ENCODE results near the gene SSX4.
"Not testable (repeated sequence)": the region's sequence is repeated elsewhere in the genome, so short reads cannot be mapped to it uniquely, and the experiment has no call there.

SSX4 gene

GRCh38 chrX:48383239-48383638, at the start of gene SSX4:
Gene SSX4 (plus strand): TSS chrX:48383539. CDS start chrX:48384054, 515 bp downstream.
- DNase-seq, result not testable (repeated sequence)

DNA sequence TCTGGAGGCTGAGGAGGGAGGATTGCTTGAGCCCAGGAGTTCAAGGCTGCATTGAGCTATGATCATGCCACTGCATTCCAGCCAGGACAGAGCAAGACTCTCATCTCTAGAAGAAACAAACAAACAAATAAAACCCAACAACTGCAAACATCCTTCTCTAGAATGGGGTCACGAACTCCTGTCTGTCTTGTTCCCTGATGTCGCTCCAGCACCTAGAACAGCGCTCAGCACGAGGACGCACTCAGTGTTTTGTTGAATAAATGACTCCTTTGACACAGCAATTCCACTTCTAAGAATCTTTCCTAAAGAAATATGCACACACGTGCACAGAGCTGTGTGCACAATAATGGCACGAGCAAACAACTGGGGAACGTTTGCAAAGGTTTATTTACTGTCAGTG, 37.3 kb upstream of the SSX4 start:
- not testable (repeated sequence) for DNase-seq

DNA sequence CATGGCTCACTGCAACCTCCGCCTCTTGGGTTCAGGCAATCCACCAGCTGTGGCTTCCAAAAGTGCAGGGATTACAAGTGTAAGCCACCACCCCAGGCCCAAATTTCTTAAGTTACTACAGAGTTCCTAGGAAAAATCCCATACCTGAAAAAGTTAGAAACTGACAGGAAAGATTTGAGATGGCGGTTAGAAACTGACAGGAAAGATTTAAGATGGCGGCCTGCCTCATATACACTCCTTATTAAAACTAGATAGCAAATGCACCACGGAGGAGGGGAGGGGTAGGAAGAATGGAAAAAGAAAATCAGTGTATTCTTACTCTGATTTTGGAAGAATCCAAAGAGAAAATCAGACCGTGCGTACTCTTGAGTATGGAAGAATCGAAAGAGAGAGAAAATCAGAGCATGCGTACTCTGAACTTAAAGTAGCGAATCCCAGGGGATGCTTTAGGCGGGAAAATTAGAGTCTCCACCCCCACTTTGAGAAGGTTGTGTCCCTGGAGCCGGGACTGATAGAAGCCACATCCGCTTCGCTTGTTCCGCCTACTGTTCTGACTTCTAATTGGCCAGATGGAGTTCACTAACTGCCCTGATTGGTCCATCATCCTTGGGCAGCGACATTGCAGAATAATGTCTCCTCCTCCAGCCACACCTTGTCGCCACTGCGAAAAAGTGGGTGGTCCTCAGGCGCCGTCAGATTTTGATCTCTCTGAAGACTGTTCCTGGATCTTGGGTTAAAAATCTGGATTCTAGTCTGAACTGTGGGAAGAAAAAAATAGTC, 26.8 kb upstream of the SSX4 start, which contains the start of gene SSX3:
Gene SSX3 (minus strand): TSS at position 389 of the 780 bp plus-strand sequence. CDS start 1,454 bp downstream, outside the sequence.
- DNase-seq, result not testable (repeated sequence)

DNA sequence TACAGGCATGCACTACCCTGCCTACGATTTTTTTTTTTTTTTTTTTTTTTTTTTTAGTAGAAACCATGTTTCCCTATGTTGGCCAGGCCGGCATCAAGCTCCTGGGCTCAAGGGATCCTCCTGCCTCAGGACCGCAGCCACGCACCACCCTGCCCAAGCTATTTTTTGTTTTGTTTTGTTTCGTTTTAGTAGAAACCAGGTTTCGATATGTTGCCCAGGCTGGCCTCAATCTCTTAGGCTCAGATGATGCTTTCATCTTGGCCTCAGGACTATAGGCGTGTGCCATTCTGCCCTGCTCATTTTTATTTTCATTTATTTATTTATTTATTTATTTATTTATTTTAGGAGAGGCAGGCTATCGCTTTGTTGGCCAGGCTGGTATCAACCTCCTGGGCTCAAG, 25.7 kb upstream of the SSX4 start:
- no peak for DNase-seq

DNA sequence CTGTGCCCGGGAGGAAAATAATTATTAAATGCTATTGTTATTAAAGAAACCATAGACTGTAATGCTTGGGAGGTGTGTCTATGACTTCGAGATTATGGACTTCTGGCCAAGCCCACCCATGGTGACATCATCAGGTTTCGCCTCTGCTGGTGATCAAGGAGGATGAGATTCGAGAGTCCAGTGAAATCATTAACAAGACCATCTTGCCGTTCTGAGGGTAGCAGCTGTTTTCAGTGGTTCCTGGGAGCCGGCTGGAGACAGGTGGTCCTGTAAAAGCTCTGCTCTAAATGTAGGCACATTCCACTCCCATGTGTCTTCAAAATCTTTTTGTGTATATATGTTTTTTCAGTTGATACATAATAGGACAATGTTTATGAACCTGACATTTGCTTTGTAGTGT, 24.1 kb upstream of the SSX4 start:
- not testable (repeated sequence) for DNase-seq

GRCh38 chrX:48367717-48368408, 15.5 kb upstream of the SSX4 start:
- DNase-seq, result not testable (repeated sequence)

DNA sequence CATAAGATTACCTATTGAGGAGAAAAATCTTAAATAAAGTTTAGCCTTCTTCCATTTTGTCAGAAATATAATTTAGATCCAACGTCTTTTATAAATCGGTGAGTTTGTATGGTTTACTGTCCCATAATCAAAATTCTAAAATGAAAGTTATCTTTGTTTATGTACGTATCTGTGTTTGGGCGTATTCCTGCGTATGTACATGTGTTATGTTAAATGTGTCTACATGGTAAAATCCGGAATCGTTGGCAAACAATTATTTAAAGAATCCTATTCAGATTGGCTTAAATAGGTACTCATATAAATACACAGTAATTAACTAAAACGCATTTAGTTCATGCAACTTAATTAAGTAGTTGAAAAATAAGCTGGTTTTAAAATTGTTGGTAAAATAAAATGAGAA, 12.9 kb upstream of the SSX4 start:
- DNase-seq, result not testable (repeated sequence)

- not testable (repeated sequence) for DNase-seq
Observed at GRCh38 chrX:48396931-48397330, 13.6 kb downstream of the SSX4 start.

DNA sequence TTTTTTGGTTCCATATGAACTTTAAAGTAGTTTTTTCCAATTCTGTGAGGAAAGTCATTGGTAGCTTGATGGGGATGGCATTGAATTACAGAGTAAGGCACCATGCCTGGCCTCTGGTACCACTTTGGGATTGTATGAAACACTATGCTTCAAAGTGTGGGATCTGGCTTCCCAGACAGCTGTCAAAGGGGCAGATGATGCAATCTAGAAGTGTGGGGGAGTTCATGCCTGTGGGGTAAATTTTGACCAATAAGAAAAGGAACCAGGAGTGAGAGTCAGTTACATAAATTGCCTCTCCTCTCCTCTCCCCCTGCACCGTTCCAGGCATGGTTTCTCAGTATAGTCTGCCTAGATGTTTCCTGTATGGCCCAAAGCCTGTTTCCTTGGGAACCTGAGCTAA, 14.5 kb downstream of the SSX4 start:
- not testable (repeated sequence) for DNase-seq

GRCh38 chrX:48411860-48412259, 28.5 kb downstream of the SSX4 start, which contains the start of gene SSX4B:
Gene SSX4B (minus strand): TSS chrX:48411960. CDS start chrX:48411372, 588 bp downstream.
- DNase-seq, result not testable (repeated sequence)

DNA sequence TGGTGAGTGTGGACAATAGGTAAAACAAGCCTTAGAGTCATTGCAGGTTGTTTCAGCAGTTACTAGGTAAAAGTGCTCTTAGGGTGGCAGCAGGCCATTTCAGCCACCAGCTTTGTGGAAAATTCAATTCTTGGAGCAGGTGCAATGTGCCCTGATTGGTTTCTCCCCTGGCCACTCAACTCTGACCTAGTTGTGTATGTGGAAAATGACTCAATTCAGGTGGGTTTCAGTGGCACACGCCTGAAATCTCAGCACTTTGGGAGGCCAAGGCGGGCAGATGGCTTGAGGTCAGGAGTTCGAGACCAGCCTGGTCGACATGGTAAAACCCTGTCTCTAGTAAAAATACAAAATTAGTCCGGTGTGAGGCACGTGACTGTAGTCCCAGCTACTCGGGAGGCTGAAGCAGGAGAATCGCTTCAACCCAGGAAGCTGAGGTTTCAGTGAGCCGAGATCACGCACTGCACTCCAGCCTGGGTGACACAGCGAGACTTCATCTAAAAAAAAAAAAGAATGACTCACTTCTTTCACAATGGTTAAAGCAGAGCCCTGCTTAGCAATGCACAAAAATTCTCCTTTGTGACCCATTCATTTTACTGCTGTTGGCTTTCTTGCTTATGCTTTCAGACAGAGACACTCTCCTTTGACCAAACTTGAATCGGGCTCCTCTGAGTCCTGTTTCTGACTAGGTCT, 43.8 kb downstream of the SSX4 start:
- DNase-seq, result not testable (repeated sequence)

- not testable (repeated sequence) for DNase-seq
Observed at GRCh38 chrX:48429606-48430005, 46.3 kb downstream of the SSX4 start.

GRCh38 chrX:48430166-48430565, 46.8 kb downstream of the SSX4 start:
- not testable (repeated sequence) for DNase-seq

DNA sequence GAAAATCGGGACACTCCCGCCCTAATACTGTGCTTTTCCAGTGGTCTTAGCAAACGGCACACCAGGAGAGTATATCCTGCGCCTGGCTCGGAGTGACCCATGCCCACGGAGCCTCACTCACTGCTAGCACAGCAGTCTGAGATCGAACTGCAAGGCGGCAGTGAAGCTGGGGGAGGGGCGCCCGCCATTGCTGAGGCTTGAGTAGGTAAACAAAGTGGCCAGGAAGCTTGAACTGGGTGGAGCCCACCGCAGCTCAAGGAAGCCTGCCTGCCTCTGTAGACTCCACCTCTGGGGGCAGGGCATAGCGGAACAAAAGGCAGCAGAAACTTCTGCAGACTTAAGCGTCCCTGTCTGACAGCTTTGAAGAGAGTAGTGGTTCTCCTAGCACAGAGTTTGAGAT, 50.4 kb downstream of the SSX4 start:
- peak in 2 of 4 experiments; percentile 2 to 4 for DNase-seq

All from activated naive CD4-positive, alpha-beta T cell (primary cell).